KBM-7 (cell line): ENCODE data around the gene SAMMSON.

Experiments
- DNase-seq: peaks from one replicate; pipeline ENCODE4 v3.0.0-alpha.2; 2015
- in situ Hi-C: fragments of 300-500 bp; cut with MboI; formaldehyde crosslinking; loops from 2 replicates; pipeline ENCODE4 v1.14.3; 2020; ENCODE audit warnings: low sequenced_read_pairs, low pct_unique_long_range_greater_than_20kb, mixed read lengths

The SAMMSON gene

GRCh38 chr3:69999140-70000027, at the start of gene SAMMSON:
Gene SAMMSON (plus strand): TSS chr3:69999733.
- DNase-seq: no peak
- in situ Hi-C loops: no loop called here

GRCh38 chr3:69951616-69952015, 47.9 kb upstream of the SAMMSON start:
- in situ Hi-C loops: no loop called here
- DNase-seq: no peak

DNA sequence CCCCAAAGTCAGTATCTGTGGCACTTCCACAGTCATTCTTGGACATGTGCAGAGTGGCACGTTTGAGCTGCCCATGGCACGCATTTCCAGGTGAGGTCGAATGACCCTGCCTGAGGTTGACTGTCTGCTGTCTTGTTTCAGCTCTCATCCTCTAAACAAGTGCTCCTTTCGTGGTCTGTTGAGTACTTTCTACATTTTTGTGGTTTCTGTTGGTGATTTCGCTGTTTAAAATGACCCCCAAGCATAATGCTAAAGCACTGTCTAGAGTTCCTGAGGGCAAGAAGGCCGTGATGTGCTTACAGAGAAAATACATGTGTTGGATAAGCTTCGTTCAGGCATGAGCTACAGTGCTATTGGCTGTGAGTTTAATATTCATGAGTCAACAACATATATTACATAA, 40.0 kb upstream of the SAMMSON start:
- DNase-seq: no peak
- in situ Hi-C loops: no loop called here

DNA sequence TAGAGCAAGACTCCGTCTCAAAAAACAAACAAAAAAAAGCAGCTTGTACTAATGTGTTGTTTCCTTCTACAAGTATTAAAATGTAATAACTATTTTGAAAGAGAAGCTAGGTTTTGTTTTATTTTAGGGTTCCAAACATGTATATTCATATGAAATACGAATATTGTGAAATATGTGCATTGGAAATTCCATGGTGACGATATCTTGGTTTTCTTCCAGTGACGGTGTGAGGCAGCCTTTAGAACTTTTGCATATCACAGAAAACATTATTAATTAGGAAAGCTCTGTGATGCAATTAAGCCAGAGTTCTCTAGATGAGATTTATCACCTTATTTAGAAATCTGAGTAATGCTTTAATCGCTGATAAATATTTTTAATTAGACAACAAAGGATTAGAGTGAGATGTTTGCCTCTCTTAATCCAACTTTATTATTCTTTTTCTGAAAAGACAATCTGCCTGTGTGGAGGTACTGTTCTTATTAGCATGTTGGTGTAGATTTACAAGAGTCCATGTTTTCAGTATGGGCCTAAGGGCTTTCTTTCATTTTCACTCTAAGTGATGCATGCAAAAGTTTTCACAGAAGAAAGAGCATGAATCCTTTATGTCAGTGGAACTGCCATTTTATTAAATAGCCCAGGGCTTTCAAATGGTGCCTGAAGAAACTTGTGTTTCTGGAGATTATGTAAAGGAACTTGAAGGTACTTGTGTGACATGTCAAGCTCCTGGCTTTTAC, 37.7 kb upstream of the SAMMSON start:
- in situ Hi-C loops: no loop called here
- no peak for DNase-seq

DNA sequence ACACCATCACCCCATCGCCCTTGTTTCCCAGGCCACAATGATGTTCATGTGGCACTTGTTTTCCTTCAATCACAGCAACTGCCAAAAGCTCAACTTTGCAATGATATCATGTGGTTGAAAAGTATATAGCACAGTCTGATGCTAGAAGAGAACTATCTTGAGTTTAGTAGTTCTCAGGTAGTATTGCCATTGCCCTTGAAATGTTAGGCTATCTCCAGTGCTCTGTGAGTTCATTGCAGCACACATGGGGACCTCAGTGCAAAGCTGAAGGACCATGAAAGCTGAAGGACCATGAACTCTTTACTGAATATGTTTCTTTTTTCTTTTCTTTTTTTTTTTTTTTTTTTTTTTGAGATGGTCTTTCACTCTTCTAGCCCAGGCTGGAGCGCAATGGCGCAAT, 35.9 kb upstream of the SAMMSON start:
- no peak for DNase-seq

GRCh38 chr3:69967156-69967555, 32.4 kb upstream of the SAMMSON start:
- in situ Hi-C loops: no loop called here
- no peak for DNase-seq

More for the DNA sequence above, 35.9 kb upstream of the SAMMSON start:
- in situ Hi-C loops: no loop called here

DNA sequence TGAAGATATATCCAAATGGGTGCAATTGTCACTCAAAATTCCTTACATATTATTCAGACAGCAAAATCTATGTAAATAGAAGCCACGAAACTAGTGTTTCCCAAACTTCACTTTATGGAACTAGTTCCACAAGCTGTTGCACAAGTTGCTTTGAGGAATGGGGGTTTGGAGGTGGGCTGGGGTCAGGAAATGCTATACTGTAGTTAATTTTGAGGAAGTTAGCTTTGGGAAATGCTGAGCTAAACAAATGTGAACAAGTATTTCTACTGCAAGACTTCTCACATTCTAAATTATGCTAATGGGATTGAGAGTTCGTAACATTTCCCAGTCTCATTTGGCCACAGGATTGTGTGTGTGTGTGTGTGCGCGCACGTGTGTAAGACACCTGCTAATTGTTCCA, 28.7 kb upstream of the SAMMSON start:
- in situ Hi-C loops: no loop called here

GRCh38 chr3:69972672-69973071, 26.9 kb upstream of the SAMMSON start:
- DNase-seq: no peak
- in situ Hi-C loops: no loop called here

More for the DNA sequence above, 28.7 kb upstream of the SAMMSON start:
- no peak for DNase-seq

GRCh38 chr3:69976021-69976420, 23.5 kb upstream of the SAMMSON start:
- in situ Hi-C loops: no loop called here
- DNase-seq: no peak

- DNase-seq: no peak
- in situ Hi-C loops: no loop called here
These were observed 15.8 kb upstream of the SAMMSON start for GRCh38 chr3:69983546-69984265.

GRCh38 chr3:69985266-69985665, 14.3 kb upstream of the SAMMSON start:
- in situ Hi-C loops: no loop called here
- DNase-seq: no peak

DNA sequence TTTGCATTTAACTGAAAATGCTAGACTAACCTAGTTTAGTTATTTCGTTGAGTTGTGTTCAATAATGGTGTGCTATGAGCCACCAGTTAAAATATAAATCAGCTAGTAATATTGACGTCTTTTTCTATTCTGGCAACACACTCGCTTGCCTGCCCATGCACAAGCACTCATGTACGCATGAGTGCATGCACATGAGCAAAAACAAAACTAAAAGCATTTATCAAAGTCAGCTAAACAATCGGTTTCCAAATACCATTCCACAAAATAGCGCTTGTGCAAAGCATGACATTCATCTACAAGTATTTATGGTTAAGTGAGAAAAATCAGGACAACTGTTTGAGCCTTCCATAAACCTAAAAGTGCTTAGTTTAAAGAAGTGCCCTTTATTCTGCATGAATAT, 13.1 kb upstream of the SAMMSON start:
- in situ Hi-C loops: no loop called here
- DNase-seq: no peak

- DNase-seq: no peak
- in situ Hi-C loops: no loop called here
These were observed 11.7 kb upstream of the SAMMSON start for GRCh38 chr3:69987833-69988232.

DNA sequence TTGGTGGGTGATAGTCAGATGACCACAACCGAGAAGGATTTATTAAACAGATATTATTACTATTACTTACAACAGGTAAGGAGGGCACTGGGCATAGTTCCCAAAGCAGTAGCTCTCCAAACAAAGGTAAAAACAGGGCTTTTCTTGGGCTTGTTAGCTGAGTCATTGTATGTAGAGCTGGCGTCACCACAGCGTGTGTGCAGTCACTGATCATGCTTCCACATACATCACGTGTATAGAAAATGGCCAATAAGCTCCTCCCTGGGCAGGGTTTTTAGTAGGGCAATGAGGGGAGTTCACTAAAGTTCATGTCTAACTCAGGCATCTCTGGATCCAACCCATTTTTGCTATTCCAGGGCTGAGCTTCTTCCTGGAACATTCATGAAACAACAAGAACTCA, 5.8 kb upstream of the SAMMSON start:
- in situ Hi-C loops: no loop called here
- no peak for DNase-seq

- no peak for DNase-seq
- in situ Hi-C loops: no loop called here
These were observed 4.6 kb upstream of the SAMMSON start for GRCh38 chr3:69994919-69995318.

- no peak for DNase-seq
- in situ Hi-C loops: no loop called here
These were observed 1.8 kb upstream of the SAMMSON start for GRCh38 chr3:69997631-69998307.

DNA sequence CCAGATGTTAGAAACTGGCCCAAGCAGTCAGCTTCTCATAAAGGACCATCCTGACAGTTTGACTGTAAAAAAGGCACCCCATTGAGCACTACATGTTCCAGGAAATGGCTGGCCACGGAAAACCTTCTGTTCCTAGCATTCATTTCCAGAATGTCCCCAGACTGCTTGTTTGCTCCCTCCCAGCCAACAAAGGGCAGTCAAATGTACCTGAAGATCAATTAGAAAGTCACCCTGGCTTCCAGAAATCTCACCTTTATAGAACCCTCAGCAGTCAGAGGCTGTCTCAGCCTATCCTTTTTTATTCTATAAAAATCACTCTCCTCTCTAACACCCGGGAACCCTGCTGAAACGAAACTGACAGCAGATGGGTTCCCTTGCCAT, 784 bp upstream of the SAMMSON start:
- no peak for DNase-seq
- in situ Hi-C loops: no loop called here

DNA sequence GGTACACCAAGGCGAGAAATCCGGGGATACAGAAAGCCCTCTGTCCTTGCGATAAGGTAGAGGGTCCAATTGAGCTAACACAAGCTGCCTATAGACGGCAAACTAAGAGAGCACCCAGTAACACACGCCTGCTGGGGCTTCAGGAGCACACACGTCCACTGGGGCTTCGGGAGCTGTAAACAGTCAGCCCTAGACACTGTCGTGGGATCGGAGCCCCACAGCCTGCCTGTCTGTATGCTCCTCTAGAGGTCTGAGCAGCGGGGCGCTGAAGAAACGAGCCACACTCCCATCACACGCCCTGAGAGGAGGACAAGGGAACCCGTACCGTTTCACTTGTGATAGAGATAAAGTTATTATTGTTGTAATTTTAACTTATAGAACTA, 486 bp downstream of the SAMMSON start:
- DNase-seq: no peak

DNA sequence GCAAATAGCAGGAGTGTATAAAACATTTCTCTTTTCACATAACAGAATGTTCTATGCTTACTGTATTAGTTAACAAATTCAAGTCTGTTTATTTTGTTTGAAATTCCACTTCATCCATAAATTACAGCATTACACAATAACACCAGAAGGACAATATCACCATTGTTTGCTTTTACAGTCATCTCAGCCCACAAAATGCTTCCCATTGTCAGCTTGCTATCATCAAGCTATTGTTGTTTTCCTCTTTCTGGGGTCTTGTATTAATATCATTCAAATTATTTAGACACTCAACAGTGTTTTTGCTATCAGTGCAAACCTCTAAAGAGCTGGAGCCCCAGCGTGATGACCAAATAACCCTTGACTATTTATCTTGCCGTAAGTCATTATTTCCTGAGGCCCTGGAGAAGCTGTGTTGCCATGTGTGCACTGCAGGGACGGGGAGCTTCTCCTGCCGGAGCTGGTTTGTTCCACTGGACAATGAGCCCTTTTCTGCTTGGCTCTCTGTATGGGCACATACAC, 1.1 kb downstream of the SAMMSON start:
- in situ Hi-C loops: no loop called here
- no peak for DNase-seq

More for the DNA sequence above, 486 bp downstream of the SAMMSON start:
- in situ Hi-C loops: no loop called here
